Sigmoid colon (tissue), 7 donors: ENCODE data around the gene RAPGEF2. TPM values are rescaled to one million over a fixed set of nuclear protein-coding genes. Genes with fewer than 3 reads are reported as not detected.

Source experiments
- DNase-seq: peaks from one replicate; pipeline ENCODE4 v3.0.0-alpha.2; 2019
- H3K27ac ChIP-seq, 4 donors: fragments of 200-600 bp; sonication (generic); one replicate each; pipeline ENCODE4 v1.5.1; 2016 to 2019; ENCODE audit warnings: mild to moderate bottlenecking in 1 of 4
- H3K27me3 ChIP-seq, 3 donors: fragments of 200-600 bp; sonication (generic); one replicate each; pipeline ENCODE4 v1.5.1; 2019; ENCODE audit warnings: mild to moderate bottlenecking in 1 of 3
- H3K36me3 ChIP-seq, 4 donors: fragments of 200-600 bp; sonication (generic); one replicate each; pipeline ENCODE4 v1.5.1; 2016 to 2019
- H3K4me1 ChIP-seq, 4 donors: fragments of 200-600 bp; sonication (generic); one replicate each; pipeline ENCODE4 v1.5.1; 2017 to 2019
- H3K4me3 ChIP-seq, 4 donors: fragments of 200-600 bp; sonication (generic); one replicate each; pipeline ENCODE4 v1.5.1; 2017 to 2019; ENCODE audit warnings: mild to moderate bottlenecking in 2 of 4, moderate library complexity in 1 of 4
- H3K9me3 ChIP-seq, 4 donors: fragments of 200-600 bp in 3 of 4; sonication (generic) in 3 of 4; one replicate each; pipeline versions ENCODE4 v1.5.1 to v1.6.1; 2013 to 2019
- EP300 ChIP-seq, 4 donors: sonication (generic); formaldehyde crosslinking; IDR thresholded peaks; one replicate each; pipeline ENCODE4 v1.6.1; 2017; ENCODE audit warnings: antibody characterized with exemption in 4 of 4
- POLR2A ChIP-seq, 2 donors: fragments of 450-650 bp; IDR thresholded peaks; one replicate each; pipeline ENCODE4 v1.6.1; 2016; ENCODE audit warnings: antibody characterized with exemption in 2 of 2, mild to moderate bottlenecking in 2 of 2, moderate library complexity in 2 of 2
- POLR2AphosphoS5 ChIP-seq, 4 donors: sonication (generic); formaldehyde crosslinking; IDR thresholded peaks; one replicate each; pipeline ENCODE4 v1.6.1; 2017; ENCODE audit warnings: antibody characterized with exemption in 4 of 4
- WGBS, 2 donors: extraction: QIAGEN DNeasy Blood & Tissue Kit; methylation state at CpG; one replicate each; pipeline ENCODE4 v1.1.7; 2013; 5-methylcytosine and 5-hydroxymethylcytosine counted together
- intact Hi-C: fragments of 100-400 bp; cut with DNase I; formaldehyde crosslinking; loops from one replicate; pipeline ENCODE4 v1.15.1; 2023
- polyA plus RNA-seq, 3 donors: library from polyadenylated mRNA; stranded (reverse); fragments of 200-250 nt; gene quantifications; one replicate each; pipeline ENCODE4 v1.2.3, GENCODE V29; 2013
- total RNA-seq, 4 donors: library from RNA; depleted of rRNA; stranded (reverse); fragments of >200 nt; gene quantifications; one replicate each; pipeline ENCODE4 v1.1.0, GENCODE V29; 2016
- TF ChIP-seq, protein P1 (sequence below), 4 experiments: fragments of 450-650 bp in 3 of 4; fragments of 200-600 bp in 1 of 4; IDR thresholded peaks; one replicate each; pipeline ENCODE4 v1.5.1; 2016 to 2019; ENCODE audit warnings: antibody characterized with exemption in 4 of 4, mild to moderate bottlenecking in 3 of 4, moderate library complexity in 2 of 4
- donor health status: healthy with polysubstance abuse.
- donor health status: Bipolar disorder and iron deficiency.
- donor health status: healthy.

RAPGEF2 gene
- total and polyA plus RNA-seq, 7 donors, result 7.8 to 63.1 (median 34.2) TPM

- WGBS, 2 donors, result 85 to 93% methylated on average over 2 of the region's 2 CpGs
- Histone ChIP-seq H3K9me3 (no peaks in the 10 kb centered on the region), H3K27ac (no peak overlapping the region), H3K4me3 (no peak overlapping the region), H3K36me3 (no peaks in the 10 kb centered on the region), H3K27me3 (no peaks in the 10 kb centered on the region), H3K4me1 (no peaks in the 10 kb centered on the region)
- intact Hi-C loops, result no loop called here
- TF ChIP-seq EP300 (IDR thresholded peaks at IDR 0.05) (no peak), POLR2A (IDR thresholded peaks at IDR 0.05) (no peak), POLR2AphosphoS5 (IDR thresholded peaks at IDR 0.05) (no peak)
- TF ChIP-seq, protein P1, sequence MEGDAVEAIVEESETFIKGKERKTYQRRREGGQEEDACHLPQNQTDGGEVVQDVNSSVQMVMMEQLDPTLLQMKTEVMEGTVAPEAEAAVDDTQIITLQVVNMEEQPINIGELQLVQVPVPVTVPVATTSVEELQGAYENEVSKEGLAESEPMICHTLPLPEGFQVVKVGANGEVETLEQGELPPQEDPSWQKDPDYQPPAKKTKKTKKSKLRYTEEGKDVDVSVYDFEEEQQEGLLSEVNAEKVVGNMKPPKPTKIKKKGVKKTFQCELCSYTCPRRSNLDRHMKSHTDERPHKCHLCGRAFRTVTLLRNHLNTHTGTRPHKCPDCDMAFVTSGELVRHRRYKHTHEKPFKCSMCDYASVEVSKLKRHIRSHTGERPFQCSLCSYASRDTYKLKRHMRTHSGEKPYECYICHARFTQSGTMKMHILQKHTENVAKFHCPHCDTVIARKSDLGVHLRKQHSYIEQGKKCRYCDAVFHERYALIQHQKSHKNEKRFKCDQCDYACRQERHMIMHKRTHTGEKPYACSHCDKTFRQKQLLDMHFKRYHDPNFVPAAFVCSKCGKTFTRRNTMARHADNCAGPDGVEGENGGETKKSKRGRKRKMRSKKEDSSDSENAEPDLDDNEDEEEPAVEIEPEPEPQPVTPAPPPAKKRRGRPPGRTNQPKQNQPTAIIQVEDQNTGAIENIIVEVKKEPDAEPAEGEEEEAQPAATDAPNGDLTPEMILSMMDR (IDR thresholded peaks at IDR 0.05), result no peak
- no peak for DNase-seq
These were observed 265.4 kb downstream of the RAPGEF2 start for GRCh38 chr4:159368320-159368719.

DNA sequence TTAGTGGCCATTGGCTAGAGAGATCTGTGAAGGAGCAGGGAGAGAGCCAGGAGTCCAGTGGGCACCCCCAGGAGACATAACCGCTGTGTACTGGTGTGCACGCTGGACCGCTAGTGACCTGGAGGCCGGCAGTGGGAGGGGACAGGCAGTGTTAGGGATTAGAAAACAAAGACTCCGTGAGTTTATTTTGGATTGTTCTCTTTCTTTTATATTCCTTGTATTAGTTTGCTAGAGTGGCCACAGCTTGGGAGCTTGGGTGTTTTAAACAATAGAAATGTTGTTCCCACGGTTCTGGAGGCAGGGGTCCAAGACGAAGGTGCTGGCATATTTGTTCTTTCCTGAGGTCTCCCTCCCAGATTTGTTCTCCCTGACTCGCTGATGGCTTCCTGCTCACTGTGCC lies 266.4 kb downstream of the RAPGEF2 start:
- 93 to 95% methylated on average over 8 of the region's 8 CpGs for WGBS, 2 donors
- no peaks in the 10 kb centered on the region for H3K9me3 ChIP-seq
- no peaks in the 10 kb centered on the region for H3K4me1 ChIP-seq
- no peaks in the 10 kb centered on the region for H3K36me3 ChIP-seq
- no peak overlapping the region for H3K4me3 ChIP-seq
- no peak for DNase-seq
- no peak for TF ChIP-seq POLR2AphosphoS5 (IDR thresholded peaks at IDR 0.05)
- no peak for TF ChIP-seq POLR2A (IDR thresholded peaks at IDR 0.05)
- TF ChIP-seq, protein P1 (IDR thresholded peaks at IDR 0.05), result no peak
- TF ChIP-seq EP300 (IDR thresholded peaks at IDR 0.05), result no peak
- no peaks in the 10 kb centered on the region for H3K27me3 ChIP-seq
- intact Hi-C loops, result no loop called here
- H3K27ac ChIP-seq, result no peak overlapping the region

- Histone ChIP-seq H3K27ac (no peak overlapping the region), H3K27me3 (no peaks in the 10 kb centered on the region), H3K4me3 (no peak overlapping the region), H3K4me1 (no peaks in the 10 kb centered on the region), H3K9me3 (no peaks in the 10 kb centered on the region), H3K36me3 (no peaks in the 10 kb centered on the region)
- WGBS, 2 donors, result 84 to 91% methylated on average over 1 of the region's 1 CpG
- no peak for TF ChIP-seq POLR2AphosphoS5 (IDR thresholded peaks at IDR 0.05)
- no peak for DNase-seq
- intact Hi-C loops, result no loop called here
These were observed 267.4 kb downstream of the RAPGEF2 start for GRCh38 chr4:159370286-159370685.

GRCh38 chr4:159374749-159375530 lies 272.1 kb downstream of the RAPGEF2 start:
- Histone ChIP-seq H3K36me3 (no peaks in the 10 kb centered on the region), H3K4me3 (no peak overlapping the region), H3K27ac (no peak overlapping the region), H3K4me1 (no peaks in the 10 kb centered on the region), H3K27me3 (no peaks in the 10 kb centered on the region), H3K9me3 (no peaks in the 10 kb centered on the region)
- TF ChIP-seq EP300 (IDR thresholded peaks at IDR 0.05), result no peak
- TF ChIP-seq POLR2AphosphoS5 (IDR thresholded peaks at IDR 0.05), result no peak
- TF ChIP-seq, protein P1 (IDR thresholded peaks at IDR 0.05), result no peak
- TF ChIP-seq POLR2A (IDR thresholded peaks at IDR 0.05), result no peak
- no peak for DNase-seq
- intact Hi-C loops, result no loop called here
- WGBS, 2 donors, result 69 to 73% methylated on average over 3 of the region's 3 CpGs

GRCh38 chr4:159376289-159376688 lies 273.4 kb downstream of the RAPGEF2 start:
- Histone ChIP-seq H3K36me3 (no peaks in the 10 kb centered on the region), H3K4me3 (no peak overlapping the region), H3K27me3 (no peaks in the 10 kb centered on the region), H3K4me1 (no peaks in the 10 kb centered on the region), H3K27ac (no peak overlapping the region), H3K9me3 (no peaks in the 10 kb centered on the region)
- WGBS, 2 donors, result 96 to 97% methylated on average over 5 of the region's 5 CpGs
- no peak for TF ChIP-seq POLR2AphosphoS5 (IDR thresholded peaks at IDR 0.05)
- no peak for TF ChIP-seq EP300 (IDR thresholded peaks at IDR 0.05)
- TF ChIP-seq POLR2A (IDR thresholded peaks at IDR 0.05), result no peak
- TF ChIP-seq, protein P1 (IDR thresholded peaks at IDR 0.05), result no peak
- intact Hi-C loops, result no loop called here
- no peak for DNase-seq
